Psoas muscle (tissue), 8 donors: Measurements from ENCODE around the gene ZPBP2. TPM values are rescaled to one million over a fixed set of nuclear protein-coding genes. Genes with fewer than 3 reads are reported as not detected.

ENCODE experiments used
- ATAC-seq, 4 donors: fragments of 200-7000 bp; cut with Tn5 transposase; one replicate each; pipeline ENCODE4 v1.9.1; 2020; ENCODE audit warnings: moderate library complexity in 3 of 4, mild to moderate bottlenecking in 2 of 4
- DNase-seq, 2 donors: peaks; one replicate each; pipeline ENCODE4 v3.0.0-alpha.2; 2020
- H3K27ac ChIP-seq: fragments of 200-600 bp; one replicate; pipeline ENCODE4 v1.8.0; 2022
- H3K27me3 ChIP-seq, 3 donors: fragments of 200-600 bp in 1 of 3; one replicate each; pipeline versions ENCODE4 v1.6.1 to v1.8.0; 2013 to 2022; ENCODE audit warnings: low read length in 2 of 3, mild to moderate bottlenecking in 2 of 3, moderate library complexity in 1 of 3; ENCODE audit not compliant: insufficient read depth in 3 of 3
- H3K36me3 ChIP-seq, 2 donors: fragments of 200-600 bp in 1 of 2; one replicate each; pipeline versions ENCODE4 v1.6.1 to v1.8.0; 2013 to 2022; ENCODE audit warnings: low read depth in 1 of 2, mild to moderate bottlenecking in 1 of 2, moderate library complexity in 1 of 2; ENCODE audit not compliant: insufficient read depth in 1 of 2
- H3K4me1 ChIP-seq: fragments of 200-600 bp; one replicate; pipeline ENCODE4 v1.8.0; 2022
- H3K4me3 ChIP-seq: fragments of 200-600 bp; one replicate; pipeline ENCODE4 v1.8.0; 2022; ENCODE audit warnings: mild to moderate bottlenecking
- H3K9me3 ChIP-seq: fragments of 200-600 bp; one replicate; pipeline ENCODE4 v1.8.0; 2022
- WGBS, 3 donors: extraction: QIAGEN DNeasy Blood & Tissue Kit; methylation state at CpG; one replicate each; pipeline versions ENCODE4 v1.1.6 to v1.1.7; 2013; 5-methylcytosine and 5-hydroxymethylcytosine counted together
- intact Hi-C, 2 donors: fragments of 100-400 bp; cut with DNase I; formaldehyde crosslinking; loops; one replicate each; pipeline versions ENCODE4 v1.11.0 to v1.14.2; 2022
- polyA plus RNA-seq, 3 donors: library from polyadenylated mRNA; stranded (reverse); fragments of 200-250 nt; gene quantifications; one replicate each; pipeline ENCODE4 v1.2.3, GENCODE V29; 2013
- total RNA-seq, 4 donors: library from RNA; stranded (reverse); fragmentation: NEBNext Ultra II Directional in 2 of 4; extraction: Animal tissue kit (Norgen Biotek cat#: 25700) in 2 of 4; gene quantifications; one replicate each; pipeline versions ENCODE4 v1.2.1 to v1.2.4, GENCODE V29; 2021 to 2023
- TF ChIP-seq, protein P1 (sequence below): fragments of 200-600 bp; IDR thresholded peaks from one replicate; pipeline ENCODE4 v1.8.0; 2022; ENCODE audit warnings: antibody characterized with exemption
- donor health status: healthy with polysubstance abuse.
- donor health status: DM: no; HTN: no; CAD: no; lungs with moderate emphysema.
- donor health status: Bipolar disorder and iron deficiency.
- donor health status: healthy.
- donor health status: DM: yes; HTN: yes; CAD: no.
- donor health status: DM: no; HTN: no; CAD: no.
- donor health status: DM: no; HTN: no; CAD: no.
- donor health status: DM: yes; HTN: yes; CAD: no.

The ZPBP2 gene
- total and polyA plus RNA-seq, 7 donors = not detected

DNA sequence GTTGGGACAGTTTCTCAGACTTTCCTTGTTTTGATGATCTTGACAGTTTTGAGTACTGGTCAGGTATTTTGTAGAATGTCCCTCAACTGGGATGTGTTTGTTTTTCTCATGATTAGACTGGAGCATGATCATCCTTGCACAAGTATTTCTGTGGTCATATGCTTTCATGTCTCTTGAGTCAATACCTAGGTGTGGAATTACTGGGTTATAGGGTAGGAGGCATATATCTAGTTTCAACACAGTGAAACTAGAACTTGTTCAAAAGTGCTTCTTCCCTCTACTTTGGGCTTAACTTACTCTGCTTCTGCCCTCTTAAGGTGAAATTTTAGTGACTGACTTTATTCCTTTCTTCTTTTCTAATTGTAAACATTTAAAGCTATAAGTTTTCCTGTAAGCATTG lies 34.0 kb upstream of the ZPBP2 start:
- Histone ChIP-seq H3K36me3 (no peaks in the 10 kb centered on the region), H3K4me1 (no peaks in the 10 kb centered on the region), H3K9me3 (peaks cover 4% of the 10 kb centered on the region), H3K27me3 (peaks cover 0 to 5% (median 0%) of the 10 kb centered on the region in 3 donors), H3K4me3 (no peak overlapping the region), H3K27ac (no peak overlapping the region)
- ATAC-seq (no peak), DNase-seq (no peak)
- TF ChIP-seq, protein P1, sequence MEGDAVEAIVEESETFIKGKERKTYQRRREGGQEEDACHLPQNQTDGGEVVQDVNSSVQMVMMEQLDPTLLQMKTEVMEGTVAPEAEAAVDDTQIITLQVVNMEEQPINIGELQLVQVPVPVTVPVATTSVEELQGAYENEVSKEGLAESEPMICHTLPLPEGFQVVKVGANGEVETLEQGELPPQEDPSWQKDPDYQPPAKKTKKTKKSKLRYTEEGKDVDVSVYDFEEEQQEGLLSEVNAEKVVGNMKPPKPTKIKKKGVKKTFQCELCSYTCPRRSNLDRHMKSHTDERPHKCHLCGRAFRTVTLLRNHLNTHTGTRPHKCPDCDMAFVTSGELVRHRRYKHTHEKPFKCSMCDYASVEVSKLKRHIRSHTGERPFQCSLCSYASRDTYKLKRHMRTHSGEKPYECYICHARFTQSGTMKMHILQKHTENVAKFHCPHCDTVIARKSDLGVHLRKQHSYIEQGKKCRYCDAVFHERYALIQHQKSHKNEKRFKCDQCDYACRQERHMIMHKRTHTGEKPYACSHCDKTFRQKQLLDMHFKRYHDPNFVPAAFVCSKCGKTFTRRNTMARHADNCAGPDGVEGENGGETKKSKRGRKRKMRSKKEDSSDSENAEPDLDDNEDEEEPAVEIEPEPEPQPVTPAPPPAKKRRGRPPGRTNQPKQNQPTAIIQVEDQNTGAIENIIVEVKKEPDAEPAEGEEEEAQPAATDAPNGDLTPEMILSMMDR = no peak
- intact Hi-C loops = no loop called here

- Histone ChIP-seq H3K4me1 (no peaks in the 10 kb centered on the region), H3K36me3 (no peaks in the 10 kb centered on the region), H3K27me3 (peaks cover 0 to 5% (median 0%) of the 10 kb centered on the region in 3 donors), H3K9me3 (peaks cover 4% of the 10 kb centered on the region), H3K4me3 (no peak overlapping the region), H3K27ac (no peak overlapping the region)
- DNase-seq (no peak), ATAC-seq (no peak)
- intact Hi-C loops = no loop called here
- TF ChIP-seq, protein P1 = no peak
- WGBS, 3 donors = 83 to 87% (median 86%) methylated on average over 17 of the region's 17 CpGs
Measured at GRCh38 chr17:39835038-39835786, 32.8 kb upstream of the ZPBP2 start.

DNA sequence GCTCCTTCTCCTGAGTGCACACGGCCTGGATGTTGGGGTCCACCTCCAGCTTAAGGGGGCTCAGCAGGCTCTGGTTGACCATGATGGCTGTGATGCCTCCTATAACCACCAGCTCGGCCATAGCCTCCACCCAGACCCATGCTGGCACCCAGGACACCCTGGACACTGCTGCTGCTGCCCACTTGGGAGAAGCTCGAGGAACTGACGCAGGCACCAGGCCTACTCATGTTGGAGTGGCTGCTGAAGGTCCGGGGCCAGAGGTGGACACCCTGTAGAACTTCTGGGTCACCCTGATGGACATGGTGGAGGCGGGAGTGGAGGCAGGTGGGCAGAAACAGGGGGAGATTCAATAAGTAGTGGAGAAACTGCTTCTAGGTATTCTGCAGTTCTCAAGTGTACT lies 31.9 kb upstream of the ZPBP2 start:
- Histone ChIP-seq H3K27ac (no peak overlapping the region), H3K4me3 (no peak overlapping the region), H3K36me3 (no peaks in the 10 kb centered on the region), H3K9me3 (peaks cover 4% of the 10 kb centered on the region), H3K27me3 (peaks cover 0 to 5% (median 0%) of the 10 kb centered on the region in 3 donors), H3K4me1 (no peaks in the 10 kb centered on the region)
- intact Hi-C loops = no loop called here
- 67 to 75% (median 73%) methylated on average over 6 of the region's 6 CpGs for WGBS, 3 donors
- TF ChIP-seq, protein P1 = no peak
- DNase-seq (no peak), ATAC-seq (no peak)

GRCh38 chr17:39838057-39838456 lies 29.9 kb upstream of the ZPBP2 start:
- TF ChIP-seq, protein P1 = no peak
- Histone ChIP-seq H3K4me3 (no peak overlapping the region), H3K27ac (no peak overlapping the region), H3K9me3 (peaks cover 4% of the 10 kb centered on the region), H3K27me3 (peaks cover 0 to 15% (median 0%) of the 10 kb centered on the region in 3 donors), H3K4me1 (no peaks in the 10 kb centered on the region), H3K36me3 (no peaks in the 10 kb centered on the region)
- WGBS, 3 donors = 63 to 78% (median 66%) methylated on average over 1 of the region's 1 CpG
- ATAC-seq (no peak), DNase-seq (no peak)
- intact Hi-C loops = no loop called here

DNA sequence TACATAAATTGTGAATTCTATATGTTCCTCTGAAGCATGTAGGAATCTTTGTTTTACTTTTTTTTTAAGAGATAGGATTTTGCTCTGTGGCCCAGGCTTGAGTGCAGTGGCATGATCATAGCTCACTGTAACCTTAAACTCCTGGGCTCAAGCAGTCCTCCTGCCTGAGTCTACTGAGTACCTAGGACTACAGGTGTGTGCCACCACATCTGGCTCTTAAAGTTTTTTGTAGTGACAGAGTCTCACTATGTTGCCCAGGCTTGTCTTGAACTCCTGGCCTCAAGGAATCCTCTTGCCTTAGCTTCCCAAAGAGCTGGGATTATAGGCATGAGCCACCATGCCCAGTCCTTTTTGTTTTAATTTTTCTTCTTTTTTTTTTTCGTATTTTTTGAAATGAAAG lies 29.2 kb upstream of the ZPBP2 start:
- ATAC-seq = no peak
- 57 to 71% (median 68%) methylated on average over 1 of the region's 1 CpG for WGBS, 3 donors
- Histone ChIP-seq H3K27me3 (peaks cover 0 to 23% (median 0%) of the 10 kb centered on the region in 3 donors), H3K36me3 (no peaks in the 10 kb centered on the region), H3K4me1 (no peaks in the 10 kb centered on the region), H3K27ac (no peak overlapping the region), H3K4me3 (no peak overlapping the region), H3K9me3 (peaks cover 4% of the 10 kb centered on the region)
- TF ChIP-seq, protein P1 = no peak
- intact Hi-C loops = no loop called here
- no peak for DNase-seq
